GM12873 (cell line): Measurements from ENCODE around the gene S100P.

ENCODE experiments used
- TF ChIP-seq, protein P1 (sequence below): IDR thresholded peaks from 2 replicates; pipeline ENCODE4 v1.5.1; 2012; ENCODE audit warnings: low read depth, mild to moderate bottlenecking, moderate library complexity, low read length, control low read depth; ENCODE audit not compliant: insufficient read depth; ENCODE audit errors: missing control alignments

Gene S100P

DNA sequence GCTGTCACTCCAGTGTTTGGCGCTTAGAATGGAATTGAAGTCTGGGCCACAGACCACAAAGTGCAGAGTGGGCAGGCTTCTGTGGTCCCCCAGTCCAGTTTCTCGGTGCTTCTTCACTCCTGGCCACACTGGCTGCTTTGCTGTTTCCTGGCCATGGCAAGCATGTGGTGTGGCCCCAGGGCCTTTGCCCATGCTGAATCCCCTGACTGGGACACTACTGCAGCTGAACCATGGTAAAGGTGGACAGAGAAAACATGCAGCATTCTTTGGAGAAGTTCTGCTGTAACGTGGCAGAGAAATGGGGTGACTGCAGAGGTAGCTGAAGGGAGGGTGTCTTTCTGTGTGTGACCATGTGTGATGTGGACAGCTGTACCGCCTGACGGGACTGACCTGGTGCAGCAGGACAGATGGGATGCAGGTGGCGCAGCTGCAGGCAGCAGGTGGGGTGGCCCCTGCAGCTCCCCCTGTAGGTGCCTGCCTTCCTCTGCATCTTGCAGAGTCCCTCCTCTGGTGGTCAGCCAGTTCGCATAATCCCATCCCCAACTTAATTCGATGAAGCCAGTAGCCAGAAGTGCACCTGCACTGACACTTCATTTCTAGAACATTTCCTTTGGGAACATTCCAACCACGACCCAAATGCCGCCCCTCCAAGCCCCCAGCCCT is 13.2 kb upstream of the S100P start:
- TF ChIP-seq, protein P1, sequence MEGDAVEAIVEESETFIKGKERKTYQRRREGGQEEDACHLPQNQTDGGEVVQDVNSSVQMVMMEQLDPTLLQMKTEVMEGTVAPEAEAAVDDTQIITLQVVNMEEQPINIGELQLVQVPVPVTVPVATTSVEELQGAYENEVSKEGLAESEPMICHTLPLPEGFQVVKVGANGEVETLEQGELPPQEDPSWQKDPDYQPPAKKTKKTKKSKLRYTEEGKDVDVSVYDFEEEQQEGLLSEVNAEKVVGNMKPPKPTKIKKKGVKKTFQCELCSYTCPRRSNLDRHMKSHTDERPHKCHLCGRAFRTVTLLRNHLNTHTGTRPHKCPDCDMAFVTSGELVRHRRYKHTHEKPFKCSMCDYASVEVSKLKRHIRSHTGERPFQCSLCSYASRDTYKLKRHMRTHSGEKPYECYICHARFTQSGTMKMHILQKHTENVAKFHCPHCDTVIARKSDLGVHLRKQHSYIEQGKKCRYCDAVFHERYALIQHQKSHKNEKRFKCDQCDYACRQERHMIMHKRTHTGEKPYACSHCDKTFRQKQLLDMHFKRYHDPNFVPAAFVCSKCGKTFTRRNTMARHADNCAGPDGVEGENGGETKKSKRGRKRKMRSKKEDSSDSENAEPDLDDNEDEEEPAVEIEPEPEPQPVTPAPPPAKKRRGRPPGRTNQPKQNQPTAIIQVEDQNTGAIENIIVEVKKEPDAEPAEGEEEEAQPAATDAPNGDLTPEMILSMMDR, result peak; percentile 52

DNA sequence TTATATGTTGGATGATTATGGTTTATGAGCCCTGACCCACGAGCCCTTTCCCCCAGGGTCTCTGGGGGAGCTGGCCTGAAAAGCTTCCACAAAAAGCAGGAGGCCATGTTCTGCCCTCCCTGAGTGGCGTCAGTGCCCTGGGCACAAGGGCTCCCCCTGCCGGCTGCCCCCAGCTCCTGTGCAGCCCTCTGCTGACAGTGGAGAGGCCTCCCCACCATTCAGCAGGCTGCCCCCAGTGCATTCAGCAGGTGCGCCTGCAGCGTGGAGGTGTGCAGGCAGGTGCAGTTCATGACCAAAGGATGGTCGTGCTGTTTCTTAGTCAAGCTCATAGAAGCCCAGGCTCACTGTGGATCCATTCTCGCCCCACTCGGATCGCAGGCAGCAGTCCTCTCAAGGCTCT is 12.5 kb upstream of the S100P start:
- TF ChIP-seq, protein P1, result no peak

DNA sequence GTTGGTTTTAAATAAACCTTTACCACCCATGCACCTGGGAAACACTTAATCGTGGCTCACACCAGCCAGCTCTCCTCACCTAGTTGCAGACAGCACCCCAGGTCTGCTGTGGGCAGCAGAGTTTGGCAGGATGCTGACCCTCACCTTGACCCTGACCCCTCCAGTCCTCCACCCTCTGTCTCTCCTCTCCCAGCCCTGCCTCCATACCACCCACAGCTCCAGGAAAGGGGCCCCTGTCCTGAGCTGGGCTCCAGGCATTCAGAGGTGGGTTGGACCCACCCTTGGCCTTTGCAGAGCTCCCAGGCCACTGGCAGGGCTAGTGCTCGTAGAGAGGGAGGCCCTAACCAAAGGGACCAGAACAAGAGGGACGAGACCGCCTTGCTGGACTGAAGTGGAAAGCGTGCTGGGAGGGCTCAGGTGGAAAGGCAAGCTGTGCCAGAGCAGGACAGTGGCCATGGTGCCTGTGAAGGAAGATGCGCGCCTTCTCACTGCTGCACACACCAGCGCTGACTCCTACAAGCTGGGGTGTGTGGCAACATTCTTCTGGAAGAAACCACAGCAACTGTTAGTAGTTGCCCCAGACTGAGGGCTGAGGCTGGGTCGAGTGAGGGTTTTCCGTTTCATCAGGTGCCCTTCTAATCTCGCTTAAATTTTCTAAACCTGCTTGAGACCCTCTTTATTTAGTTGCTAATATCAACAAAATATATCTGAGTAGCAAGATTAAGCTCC is 10.7 kb upstream of the S100P start:
- TF ChIP-seq, protein P1, result no peak

DNA sequence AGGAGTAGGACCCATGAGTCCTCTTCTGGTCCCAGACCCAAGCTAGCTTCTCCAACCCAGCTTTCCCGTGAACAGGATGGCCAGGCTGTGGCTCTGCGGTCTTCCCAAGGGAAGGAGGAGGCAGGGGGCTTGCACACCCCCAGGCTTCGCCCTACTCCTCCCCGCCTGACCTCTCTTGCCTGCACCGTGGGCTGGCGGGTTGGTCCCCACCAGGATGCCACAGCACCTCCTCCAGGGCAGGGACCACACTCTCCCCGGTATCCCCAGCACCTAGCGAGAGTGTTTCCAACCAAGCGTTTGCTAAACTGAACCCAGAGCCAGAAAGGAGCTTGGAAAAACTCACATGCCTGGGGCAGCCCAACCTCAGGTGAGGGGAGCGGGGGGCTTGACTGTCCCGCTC is 9.0 kb upstream of the S100P start:
- TF ChIP-seq, protein P1, result no peak

DNA sequence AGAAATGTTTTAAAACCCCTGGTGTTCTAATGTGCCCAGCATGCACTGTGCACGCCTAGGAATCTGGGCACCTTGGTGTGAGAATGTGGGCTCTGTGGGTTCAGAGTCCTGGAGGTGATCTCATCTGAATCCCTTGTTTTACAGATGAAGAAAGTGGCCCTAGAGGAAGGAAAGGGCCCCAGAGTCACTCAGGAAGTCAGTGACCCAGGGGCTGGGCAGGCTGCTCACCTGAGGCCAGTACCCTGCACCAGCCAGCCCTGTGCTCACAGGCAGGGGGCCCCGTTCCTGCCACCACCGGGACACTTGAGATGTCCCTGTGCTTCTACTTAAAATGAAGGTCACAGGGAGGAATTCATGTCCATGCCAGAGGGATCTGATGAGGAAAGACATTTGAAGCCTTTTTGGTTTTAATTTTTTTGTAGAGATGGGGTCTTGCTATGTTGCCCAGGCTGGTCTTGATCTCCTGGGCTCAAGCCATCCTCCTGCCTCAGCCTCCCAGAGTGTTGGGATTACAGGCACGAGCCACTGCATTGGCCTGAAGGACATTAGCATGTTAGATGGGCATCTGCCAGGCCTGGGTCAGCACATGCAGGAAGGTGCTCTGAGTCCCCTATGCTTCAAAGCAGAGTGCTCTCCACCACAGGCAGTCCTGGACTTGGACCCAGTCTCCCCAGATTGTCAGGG is 7.4 kb upstream of the S100P start:
- TF ChIP-seq, protein P1, result no peak

DNA sequence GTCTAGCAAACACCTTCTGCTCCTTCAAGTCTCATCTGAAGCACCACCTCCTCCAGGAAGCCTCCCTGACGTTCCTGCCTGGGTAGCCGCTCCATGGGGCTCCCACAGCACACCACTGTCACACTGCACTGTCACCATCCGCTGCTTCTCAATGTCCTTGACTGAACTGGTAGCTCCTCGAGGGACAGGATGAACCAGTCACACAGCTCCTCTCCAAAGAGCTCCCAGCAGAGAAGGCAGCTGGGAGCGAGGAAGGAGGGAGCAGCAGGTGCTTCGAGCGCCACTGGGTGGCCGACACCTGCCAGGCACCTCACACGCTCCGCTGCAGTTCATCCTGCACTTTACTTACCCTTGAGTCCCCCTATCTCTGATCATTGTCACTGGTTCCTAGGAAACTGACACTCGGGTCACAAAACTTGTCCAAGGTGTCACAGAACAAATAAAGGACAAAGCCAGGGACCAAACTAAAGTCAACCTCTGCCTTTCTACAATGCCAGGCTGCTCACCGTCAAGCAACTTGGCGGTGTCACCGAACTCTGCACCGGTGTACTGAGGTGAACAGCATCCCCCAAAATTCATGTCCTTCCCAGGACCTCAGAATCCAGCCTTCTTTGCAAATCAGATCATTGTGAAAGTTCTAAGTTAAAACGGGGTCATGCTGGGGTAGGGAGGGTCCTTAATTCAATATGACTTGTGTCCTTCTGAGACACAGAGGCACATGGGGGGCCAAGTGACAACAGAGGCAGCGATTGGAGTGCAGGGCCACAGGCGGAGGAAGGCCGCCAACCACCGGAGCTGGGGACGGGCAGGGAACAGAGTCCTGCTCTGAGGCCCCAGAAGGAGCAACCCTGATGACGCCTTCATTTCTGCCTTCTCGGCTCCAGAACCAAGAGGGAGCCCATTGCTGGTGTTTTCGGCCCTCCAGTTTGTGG is 5.5 kb upstream of the S100P start:
- TF ChIP-seq, protein P1, result no peak
